ENCODE measurements around the gene SYNJ2.

DNA sequence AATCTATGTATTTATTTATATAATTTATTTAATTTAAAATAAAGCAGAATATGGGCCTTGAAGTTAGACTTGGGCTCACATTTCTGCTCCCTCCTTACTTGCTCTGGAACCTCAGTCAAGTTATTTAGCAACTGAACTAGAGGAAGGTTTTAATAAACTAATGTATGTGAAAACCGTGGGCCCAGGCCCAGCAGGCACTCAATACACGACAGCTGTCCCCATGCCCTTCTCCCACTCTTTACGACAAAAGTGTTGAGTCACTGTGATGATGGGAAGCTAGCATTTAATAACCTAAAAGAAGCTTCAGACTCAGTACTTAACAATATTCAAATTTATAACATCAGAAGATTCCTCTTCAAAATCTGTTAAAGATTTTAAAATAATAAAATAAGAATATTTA is 139.7 kb downstream of the SYNJ2 start:
- TF ChIP-seq POLR2A (IDR thresholded peaks at IDR 0.05), result no peak
- TF ChIP-seq, protein P1, sequence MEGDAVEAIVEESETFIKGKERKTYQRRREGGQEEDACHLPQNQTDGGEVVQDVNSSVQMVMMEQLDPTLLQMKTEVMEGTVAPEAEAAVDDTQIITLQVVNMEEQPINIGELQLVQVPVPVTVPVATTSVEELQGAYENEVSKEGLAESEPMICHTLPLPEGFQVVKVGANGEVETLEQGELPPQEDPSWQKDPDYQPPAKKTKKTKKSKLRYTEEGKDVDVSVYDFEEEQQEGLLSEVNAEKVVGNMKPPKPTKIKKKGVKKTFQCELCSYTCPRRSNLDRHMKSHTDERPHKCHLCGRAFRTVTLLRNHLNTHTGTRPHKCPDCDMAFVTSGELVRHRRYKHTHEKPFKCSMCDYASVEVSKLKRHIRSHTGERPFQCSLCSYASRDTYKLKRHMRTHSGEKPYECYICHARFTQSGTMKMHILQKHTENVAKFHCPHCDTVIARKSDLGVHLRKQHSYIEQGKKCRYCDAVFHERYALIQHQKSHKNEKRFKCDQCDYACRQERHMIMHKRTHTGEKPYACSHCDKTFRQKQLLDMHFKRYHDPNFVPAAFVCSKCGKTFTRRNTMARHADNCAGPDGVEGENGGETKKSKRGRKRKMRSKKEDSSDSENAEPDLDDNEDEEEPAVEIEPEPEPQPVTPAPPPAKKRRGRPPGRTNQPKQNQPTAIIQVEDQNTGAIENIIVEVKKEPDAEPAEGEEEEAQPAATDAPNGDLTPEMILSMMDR (IDR thresholded peaks at IDR 0.05), result no peak
